Measurements from ENCODE around the gene TFIP11. TPM values are rescaled to one million over a fixed set of nuclear protein-coding genes. Genes with fewer than 3 reads are reported as not detected.

Gene TFIP11
- total RNA-seq, 1 experiment from 2014 or later = 29.8 TPM

GRCh38 chr22:26487996-26488395, 24.3 kb downstream of the TFIP11 start:
- H3K36me3 ChIP-seq (ENCODE audit: control insufficient read depth, insufficient read depth, low read length) = peaks cover 10% of the 10 kb centered on the region
- no peaks in the 10 kb centered on the region for H3K9me3 ChIP-seq (ENCODE audit: control insufficient read depth, insufficient read depth, low read depth, low read length)
- BruUV-seq (replicated peaks) = no TSS peak
- TF ChIP-seq TCF7L2 (IDR thresholded peaks at IDR 0.05; ENCODE audit: low read depth, low read length) (no peak), CTCF (IDR thresholded peaks at IDR 0.05) (no peak), REST (IDR thresholded peaks at IDR 0.05; ENCODE audit: insufficient read depth in 1 of 2, low read depth in 2 of 2, low read length in 1 of 2) (no peak), POLR2AphosphoS5 (IDR thresholded peaks at IDR 0.05; ENCODE audit: low read depth, low read length) (no peak), SIN3A (IDR thresholded peaks at IDR 0.05; ENCODE audit: borderline replicate concordance, insufficient read depth, low read depth, low read length) (no peak)
- peaks cover 3% of the 10 kb centered on the region; the same call in 1 of the 2 replicates for H3K4me1 ChIP-seq (ENCODE audit: control insufficient read depth, insufficient read depth, low read length)
- no peaks in the 10 kb centered on the region for H3K27me3 ChIP-seq (ENCODE audit: control insufficient read depth, insufficient read depth, low read length)
- H3K4me3 ChIP-seq (ENCODE audit: low read depth in 2 of 2, low read length in 2 of 2) = no peak overlapping the region
- DNase-seq (ENCODE audit: low read depth, low spot score) (no peak), ATAC-seq (no peak)
- H3K27ac ChIP-seq (ENCODE audit: low read length) = no peak overlapping the region
- ChIA-PET CTCF (no interaction called here), POLR2A (no interaction called here)
- in situ Hi-C loops (cut with HindIII; ENCODE audit: low pct_unique_long_range_greater_than_20kb, low sequenced_read_pairs) (no loop called here), intact Hi-C loops (cut with micrococcal nuclease; ENCODE audit: unreplicated experiment) (no loop called here)

GRCh38 chr22:26486394-26486793, 25.9 kb downstream of the TFIP11 start:
- no peak for DNase-seq (ENCODE audit: low read depth, low spot score)
- no peak overlapping the region for H3K4me3 ChIP-seq (ENCODE audit: low read depth in 2 of 2, low read length in 2 of 2)
- TF ChIP-seq SIN3A (IDR thresholded peaks at IDR 0.05; ENCODE audit: borderline replicate concordance, insufficient read depth, low read depth, low read length) (no peak), POLR2AphosphoS5 (IDR thresholded peaks at IDR 0.05; ENCODE audit: low read depth, low read length) (no peak), TCF7L2 (IDR thresholded peaks at IDR 0.05; ENCODE audit: low read depth, low read length) (no peak), CTCF (IDR thresholded peaks at IDR 0.05) (no peak), REST (IDR thresholded peaks at IDR 0.05; ENCODE audit: insufficient read depth in 1 of 2, low read depth in 2 of 2, low read length in 1 of 2) (no peak)
- ChIA-PET POLR2A (interaction anchor here (0.7 kb wide), 1 partner anchor 35 kb away, joined by 8 read pairs; no protein-coding TSS in a partner anchor), CTCF (no interaction called here)
- H3K9me3 ChIP-seq (ENCODE audit: control insufficient read depth, insufficient read depth, low read depth, low read length) = no peaks in the 10 kb centered on the region
- intact Hi-C loops (cut with micrococcal nuclease; ENCODE audit: unreplicated experiment) = no loop called here
- H3K4me1 ChIP-seq (ENCODE audit: control insufficient read depth, insufficient read depth, low read length) = peaks cover 17% of the 10 kb centered on the region
- no peaks in the 10 kb centered on the region for H3K27me3 ChIP-seq (ENCODE audit: control insufficient read depth, insufficient read depth, low read length)
- BruUV-seq (replicated peaks) = no TSS peak
- no peak overlapping the region for H3K27ac ChIP-seq (ENCODE audit: low read length)
- H3K36me3 ChIP-seq (ENCODE audit: control insufficient read depth, insufficient read depth, low read length) = peaks cover 9% of the 10 kb centered on the region
- no peak for ATAC-seq
- in situ Hi-C loops (cut with HindIII; ENCODE audit: low pct_unique_long_range_greater_than_20kb, low sequenced_read_pairs) = no loop called here
